HepG2 (cell line): Measurements from ENCODE around the gene CDC42SE2.

Source experiments
- CTCF ChIP-seq: sonication (generic); formaldehyde crosslinking; IDR thresholded peaks from 2 replicates; pipeline ENCODE4 v1.5.0; 2020; ENCODE audit warnings: mild to moderate bottlenecking, missing genetic modification reagents, moderate library complexity
- HOXA3 ChIP-seq: sonication (generic); formaldehyde crosslinking; IDR thresholded peaks from 2 replicates; pipeline ENCODE4 v1.5.0; 2020; ENCODE audit warnings: missing genetic modification reagents

GRCh38 chr5:131276072-131276471 lies 12.2 kb downstream of the CDC42SE2 start:
- TF ChIP-seq HOXA3 (CRISPR knock-in tag) (no peak), CTCF (CRISPR knock-in tag) (no peak)
